Right renal cortex interstitium (tissue), 3 donors: ENCODE data around the gene PEDS1. TPM values are rescaled to one million over a fixed set of nuclear protein-coding genes. Genes with fewer than 3 reads are reported as not detected.
"Not testable (repeated sequence)": the region's sequence is repeated elsewhere in the genome, so short reads cannot be mapped to it uniquely, and the experiment has no call there.

ENCODE experiments used
- DNase-seq, 3 donors: peaks; one replicate each; pipeline ENCODE4 v3.0.0-alpha.2; 2013; ENCODE audit warnings: low read depth in 3 of 3, low spot score in 2 of 3
- polyA plus RNA-seq, 3 donors: library from polyadenylated mRNA; unstranded; fragments of 120-200 nt; gene quantifications; one replicate each; pipeline ENCODE4 v1.2.1, GENCODE V29; 2013; ENCODE audit not compliant: insufficient read length in 3 of 3

Gene PEDS1
- polyA plus RNA-seq, 3 donors = 22.1 to 25.6 (median 24.6) TPM

- DNase-seq = peak; percentile 94 to 97 (median 97)
Measured at GRCh38 chr20:50165684-50166554, 12.4 kb upstream of the PEDS1 start.

DNA sequence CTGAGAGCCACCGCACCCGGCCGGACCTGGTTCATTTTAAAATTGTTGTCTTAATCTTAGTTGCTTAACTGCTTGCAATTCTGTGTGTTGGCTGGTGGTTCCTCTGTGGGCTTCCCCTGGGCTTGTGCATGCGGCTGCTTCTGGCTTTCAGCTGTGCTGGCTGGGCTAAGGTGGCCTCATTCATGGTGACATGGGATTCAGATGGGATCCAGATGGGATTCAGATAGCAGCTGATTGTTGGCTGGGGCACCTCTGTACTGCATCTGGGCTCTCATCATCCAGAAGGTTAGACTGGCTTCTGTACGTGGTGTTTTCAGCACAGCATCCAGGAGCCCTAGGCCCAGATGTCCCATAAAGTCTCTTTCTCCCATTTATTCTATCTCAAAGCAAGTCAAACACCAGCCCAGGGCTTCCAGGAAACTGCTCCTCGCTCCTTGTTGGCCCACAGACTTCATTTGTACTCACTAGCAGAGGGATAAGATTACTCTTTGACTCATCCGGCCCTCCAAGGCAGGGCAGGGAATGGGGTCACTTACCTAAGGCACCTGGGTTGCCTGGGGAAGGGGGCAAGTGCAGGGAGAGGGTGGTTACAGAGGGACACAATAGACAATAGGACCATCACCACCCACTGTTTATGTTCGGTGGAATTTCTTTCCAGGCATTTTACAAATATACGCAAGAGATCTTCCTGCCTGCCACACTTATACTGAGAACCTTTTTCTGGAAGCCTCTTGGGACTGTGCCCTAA, 10.2 kb upstream of the PEDS1 start:
- DNase-seq = no peak

DNA sequence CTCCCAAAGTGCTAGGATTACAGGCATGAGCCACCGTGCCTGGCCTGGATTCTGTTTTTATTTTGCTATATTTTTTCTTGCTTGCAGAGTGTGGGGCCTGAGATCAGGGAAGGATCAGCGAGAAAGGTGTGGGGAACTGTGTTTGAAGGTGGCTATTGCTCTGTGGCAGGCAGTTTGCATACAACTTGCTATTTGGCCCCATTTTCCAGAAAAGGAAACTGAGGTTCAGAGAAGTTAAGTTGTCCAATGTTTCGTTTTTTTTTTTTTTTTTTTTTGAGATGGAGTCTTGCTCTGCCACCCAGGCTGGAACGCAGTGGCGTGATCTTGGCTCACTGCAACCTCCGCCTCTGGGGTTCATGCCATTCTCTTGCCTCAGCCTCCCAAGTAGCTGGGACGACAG, 8.0 kb upstream of the PEDS1 start:
- DNase-seq = not testable (repeated sequence)

DNA sequence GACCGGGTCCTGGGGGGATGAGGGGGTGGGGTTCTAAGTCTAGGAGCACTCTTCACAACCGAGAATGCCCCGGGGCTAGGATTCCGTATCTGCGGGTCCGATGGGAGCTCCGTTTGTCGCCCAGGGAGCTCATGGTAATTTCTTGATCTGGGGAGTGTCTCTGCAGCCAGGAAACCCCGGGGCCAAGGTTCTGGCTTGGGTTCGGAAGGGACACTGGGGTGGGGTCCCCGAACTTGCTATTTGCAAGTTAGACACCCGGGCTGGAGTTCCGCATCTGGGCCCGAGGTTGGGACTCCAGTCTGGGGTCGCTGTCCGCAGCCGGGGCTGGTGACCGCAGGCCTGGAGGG, 397 bp downstream of the PEDS1 start:
- DNase-seq = no peak

DNA sequence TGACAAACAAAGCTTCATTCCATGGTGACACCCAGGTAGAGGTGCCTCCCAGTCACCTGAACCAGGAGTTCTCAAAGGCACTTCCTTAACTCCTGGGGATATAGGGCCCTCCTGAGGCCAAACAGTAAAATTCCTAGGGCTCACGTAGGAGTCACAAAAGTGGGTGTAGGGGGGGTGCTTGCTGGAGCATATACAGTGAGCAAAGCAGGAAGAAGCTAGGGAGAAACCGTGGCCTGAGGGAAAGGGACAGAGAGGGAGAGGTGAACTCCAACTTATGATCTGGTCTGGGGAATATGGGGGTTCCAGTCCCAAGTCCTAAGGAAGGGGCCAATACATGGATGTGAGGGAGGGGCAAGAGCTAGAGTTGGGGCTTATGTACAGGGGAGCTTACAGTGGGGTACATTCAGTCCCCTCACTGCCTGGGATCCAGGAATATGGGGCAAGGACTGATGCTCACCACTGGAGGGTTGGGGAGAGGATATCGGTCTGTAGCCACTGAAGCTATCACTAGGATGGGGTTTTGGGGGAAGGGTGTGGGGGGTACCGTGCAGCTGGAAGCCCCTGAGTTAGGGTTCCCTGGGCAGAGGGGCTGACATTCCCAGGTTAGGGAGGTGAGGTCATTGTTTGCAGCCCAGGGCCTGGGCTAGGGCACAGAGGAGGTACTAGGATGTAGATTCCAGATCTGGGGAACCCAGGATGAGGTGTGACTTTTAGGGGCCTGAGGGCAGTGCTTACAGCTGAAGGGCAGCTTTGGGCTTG, 950 bp downstream of the PEDS1 start:
- DNase-seq = no peak

DNA sequence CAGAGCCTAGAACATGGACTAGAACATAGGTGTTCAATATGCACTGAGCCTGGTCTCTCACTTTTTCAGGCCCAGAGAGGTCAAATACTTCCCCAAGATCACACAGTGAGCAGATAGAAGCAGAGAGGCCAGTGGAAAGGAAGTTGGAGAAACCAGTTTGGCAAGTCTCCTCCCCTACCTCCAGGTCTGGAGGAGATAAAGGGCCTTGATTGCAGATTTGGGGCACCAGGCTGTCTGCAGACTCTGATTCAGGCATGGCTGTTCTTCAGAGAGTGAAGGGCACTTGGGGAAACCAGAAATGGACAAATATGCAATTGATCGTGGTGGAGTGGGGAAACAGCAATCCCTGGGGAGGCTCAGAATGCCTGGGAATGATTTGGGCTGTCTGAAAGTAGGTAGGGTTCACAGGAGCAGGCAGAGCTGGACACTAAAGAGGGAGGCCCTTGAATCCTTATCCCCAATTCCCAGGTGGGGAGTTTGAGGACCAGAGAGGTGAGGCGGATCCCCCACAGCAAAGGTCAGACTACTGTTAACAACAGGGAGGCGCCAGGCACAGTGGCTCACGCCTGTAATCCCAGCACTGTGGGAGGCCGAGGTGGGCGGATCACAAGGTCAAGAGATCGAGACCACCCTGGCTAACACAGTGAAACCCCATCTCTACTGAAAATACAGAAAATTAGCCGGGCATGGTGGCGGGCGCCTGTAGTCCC, 2.3 kb downstream of the PEDS1 start:
- no peak for DNase-seq

DNA sequence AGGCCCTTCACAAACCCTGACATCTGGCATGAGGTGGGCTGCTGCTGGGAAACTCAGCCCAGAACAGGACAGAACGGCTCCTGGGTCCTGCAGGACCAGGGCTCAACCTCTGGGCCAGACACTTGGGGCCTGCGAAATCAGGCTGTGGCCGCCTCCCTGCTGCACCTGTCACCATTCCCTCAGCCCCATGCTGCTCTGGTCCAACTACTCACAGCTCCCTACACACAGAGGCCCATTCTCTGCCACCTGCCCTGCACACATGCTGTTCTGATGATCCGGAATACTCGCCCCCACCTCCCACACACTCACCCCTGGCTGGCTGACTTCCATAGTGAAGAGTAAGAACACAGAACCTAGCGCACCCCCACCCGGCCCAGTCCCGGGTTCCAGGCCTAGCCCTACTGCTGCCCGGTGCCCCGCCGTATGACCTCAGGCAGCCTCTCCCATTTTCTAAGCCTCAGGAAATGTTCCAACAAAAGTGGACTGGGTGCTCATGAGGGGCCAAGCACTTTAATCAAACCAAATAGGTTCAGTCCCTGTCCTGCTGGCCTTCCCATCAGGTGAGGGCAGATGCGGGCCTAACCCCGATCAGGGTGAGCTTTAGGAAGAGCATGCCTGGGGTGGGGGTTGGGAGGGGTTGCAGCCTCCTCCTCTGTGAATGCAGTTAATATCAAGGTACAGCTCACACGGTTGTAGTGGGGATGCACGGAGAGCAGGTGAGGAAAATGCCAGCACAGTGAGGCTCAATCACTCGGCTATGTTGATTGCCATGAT, 3.9 kb downstream of the PEDS1 start:
- DNase-seq = no peak

DNA sequence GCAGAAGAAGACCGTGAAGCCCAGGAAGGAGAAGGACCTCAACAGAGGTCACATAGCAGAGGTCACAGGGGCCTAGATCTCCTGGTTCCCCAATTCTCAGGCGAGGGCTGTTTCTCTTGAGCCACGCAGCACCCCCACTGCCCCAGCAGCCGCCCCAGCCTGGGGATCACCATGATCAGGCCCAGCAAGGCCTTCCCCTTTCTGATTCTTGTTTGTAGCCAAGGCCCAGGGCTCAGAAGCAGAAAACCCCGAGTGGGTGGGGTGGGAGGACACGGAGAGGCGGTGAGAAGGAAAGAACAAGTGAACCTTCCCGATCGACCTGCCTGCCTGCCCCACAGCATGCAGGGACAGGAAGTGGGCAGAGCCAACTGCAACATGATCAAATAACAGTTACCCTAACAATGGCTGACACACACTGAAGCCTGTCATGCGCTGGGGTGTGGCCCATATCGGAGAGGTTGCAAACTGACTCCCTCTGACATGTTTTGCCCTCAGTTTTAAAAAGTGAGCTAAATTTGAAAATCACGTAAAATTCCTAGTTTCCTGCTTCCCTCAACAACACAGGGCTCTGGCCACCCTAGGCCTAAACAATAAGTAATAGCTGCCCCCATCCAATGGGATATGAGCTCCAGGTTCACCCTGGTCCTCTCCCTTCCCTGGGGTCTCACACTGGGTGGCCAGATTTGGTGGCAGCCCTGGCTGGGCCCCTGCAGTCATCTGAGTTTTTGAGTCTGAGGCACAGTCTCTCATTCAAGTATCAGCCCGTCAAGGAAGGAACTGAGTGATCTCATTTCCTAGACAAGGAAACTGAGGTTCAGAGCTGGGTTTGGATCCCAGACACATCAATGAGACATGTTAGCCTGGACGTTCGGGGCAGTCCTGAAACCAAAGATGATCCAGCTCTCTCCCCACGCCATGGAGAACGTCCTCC, 6.5 kb downstream of the PEDS1 start:
- no peak for DNase-seq

GRCh38 chr20:50146214-50146613, 7.3 kb downstream of the PEDS1 start:
- DNase-seq = no peak

GRCh38 chr20:50145566-50145965, 8.0 kb downstream of the PEDS1 start:
- DNase-seq = no peak

DNA sequence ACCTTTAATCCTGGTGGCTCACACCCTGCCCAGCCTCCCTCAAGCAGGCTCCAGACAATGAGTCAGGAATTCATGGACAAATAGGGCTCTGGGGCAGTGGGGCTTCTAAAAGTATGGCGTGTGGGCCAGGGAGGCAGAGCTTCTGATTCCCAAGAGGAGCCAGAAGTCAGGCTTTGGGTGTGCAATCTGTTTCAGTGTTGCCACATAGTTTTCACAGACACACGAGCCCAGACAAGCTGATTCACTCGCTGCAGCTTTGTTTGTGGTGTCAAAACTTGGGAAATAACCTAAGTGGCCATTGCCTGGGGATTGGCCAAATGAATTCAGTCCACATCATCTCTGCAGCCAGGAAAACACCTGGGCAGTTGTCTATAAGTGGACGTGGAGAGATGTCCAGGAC, 9.2 kb downstream of the PEDS1 start:
- DNase-seq = no peak

GRCh38 chr20:50142812-50143211, 10.7 kb downstream of the PEDS1 start:
- no peak for DNase-seq

GRCh38 chr20:50141811-50142561, 11.5 kb downstream of the PEDS1 start:
- no peak for DNase-seq

GRCh38 chr20:50141018-50141675, 12.4 kb downstream of the PEDS1 start:
- no peak for DNase-seq

DNA sequence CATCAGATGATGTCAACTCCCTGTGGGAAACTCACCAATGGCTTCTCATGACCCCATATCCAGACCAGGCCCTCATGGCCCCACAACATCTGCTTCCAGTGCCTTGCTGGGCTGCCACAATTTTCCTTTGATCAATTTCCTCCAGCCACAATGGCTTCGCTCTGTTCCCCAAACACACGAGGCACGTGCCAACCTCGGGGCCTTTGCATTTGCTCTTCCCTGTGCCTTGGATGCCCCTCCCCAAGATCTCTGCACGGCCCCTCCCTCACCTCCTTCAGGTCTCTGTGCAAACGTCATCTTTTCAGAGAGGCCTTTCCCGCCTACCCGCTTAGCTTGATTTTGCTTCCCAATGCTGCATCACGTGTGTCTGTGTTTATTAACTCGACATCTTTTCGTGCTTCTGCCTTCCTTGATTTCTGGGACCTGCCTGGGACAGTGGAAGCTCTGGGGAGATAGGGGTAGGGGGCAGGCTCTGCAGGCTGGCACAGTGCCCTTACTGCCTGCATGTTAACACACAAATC, 13.1 kb downstream of the PEDS1 start:
- DNase-seq = no peak

DNA sequence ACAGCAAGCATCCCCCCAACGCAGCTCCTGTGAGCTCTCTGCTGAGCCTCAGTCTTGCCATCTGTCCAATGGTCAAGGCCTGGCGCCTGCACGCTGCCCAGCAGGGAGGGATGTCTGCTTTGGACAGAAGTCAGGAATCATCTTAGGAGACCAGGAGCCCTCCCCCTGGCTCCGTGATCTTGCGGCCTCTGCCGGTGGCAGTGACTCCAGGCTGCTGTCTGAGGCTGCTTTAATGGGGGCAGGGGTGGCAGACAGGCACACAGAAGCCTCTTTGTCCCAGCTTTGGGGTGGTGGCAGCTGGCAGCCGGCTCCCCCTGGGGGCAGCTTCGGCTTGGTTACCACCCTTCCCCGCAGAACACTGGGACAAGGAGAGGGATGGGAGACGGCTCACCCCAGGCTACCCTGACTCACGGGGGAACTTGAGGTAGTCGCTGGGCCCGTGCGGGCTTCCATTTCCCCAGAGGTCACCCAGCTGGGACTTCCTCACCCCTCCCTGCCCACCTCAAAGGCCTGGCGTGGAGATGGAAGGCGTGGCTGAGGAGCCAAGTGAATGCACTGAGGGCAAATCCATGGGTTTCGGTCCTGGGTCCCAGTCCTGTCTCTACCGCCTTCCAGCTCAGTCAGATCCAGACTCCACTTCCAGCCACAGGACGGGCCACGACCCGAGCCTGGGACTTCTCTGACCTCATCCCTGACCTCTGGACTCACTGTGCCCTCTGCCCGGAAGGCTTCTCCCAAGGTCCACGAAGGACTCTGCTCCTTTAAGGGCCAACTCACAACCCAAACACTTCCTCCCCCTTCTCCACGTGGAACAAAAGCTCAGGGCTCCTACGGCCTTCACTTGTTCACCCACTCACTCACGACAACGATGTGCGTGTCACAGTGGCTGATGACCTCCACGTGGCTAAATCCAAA, 14.8 kb downstream of the PEDS1 start:
- DNase-seq = no peak
